Left renal pelvis (tissue), 4 donors: ENCODE data around the gene UCP2. TPM values are rescaled to one million over a fixed set of nuclear protein-coding genes. Genes with fewer than 3 reads are reported as not detected.
A peak's percentile ranks its signal among the peaks of the same experiment; 100 is the strongest.
"Not testable (repeated sequence)": the region's sequence is repeated elsewhere in the genome, so short reads cannot be mapped to it uniquely, and the experiment has no call there.

ENCODE experiments used
- DNase-seq, 4 donors: peaks; one replicate each; pipeline ENCODE4 v3.0.0-alpha.2; 2013; ENCODE audit warnings: low read depth in 4 of 4, low spot score in 3 of 4
- polyA plus RNA-seq, 4 donors: library from polyadenylated mRNA; unstranded; fragments of 120-200 nt; gene quantifications; one replicate each; pipeline ENCODE4 v1.2.1, GENCODE V29; 2013; ENCODE audit not compliant: insufficient read length in 4 of 4

Gene UCP2
- polyA plus RNA-seq, 4 donors: 48.0 to 79.8 (median 63.6) TPM

GRCh38 chr11:73949246-73949645, 33.4 kb downstream of the UCP2 start:
- DNase-seq: no peak

GRCh38 chr11:73946798-73947458, 35.7 kb downstream of the UCP2 start:
- no peak for DNase-seq

DNA sequence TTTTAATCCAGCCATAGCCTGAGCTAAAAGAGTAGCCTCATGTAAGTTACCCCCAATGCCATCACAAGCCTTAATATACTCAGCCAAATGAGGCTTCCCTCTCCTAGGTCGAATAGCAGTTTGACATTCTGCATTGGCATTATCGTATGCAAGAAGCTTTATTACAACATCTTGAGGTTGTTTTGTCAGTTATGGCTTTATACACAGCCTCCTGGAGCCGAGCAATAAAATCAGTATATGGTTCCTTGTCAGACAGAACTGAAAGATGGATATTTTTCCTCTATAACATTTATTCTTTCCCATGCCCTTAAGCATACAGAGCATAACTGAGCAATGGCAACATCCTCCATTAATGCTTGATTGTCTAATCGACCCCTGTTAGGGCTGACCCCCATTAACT, 37.2 kb downstream of the UCP2 start:
- DNase-seq: no peak

GRCh38 chr11:73944901-73945300, 37.7 kb downstream of the UCP2 start:
- DNase-seq: no peak

- DNase-seq: no peak
Measured at GRCh38 chr11:73944085-73944484, 38.6 kb downstream of the UCP2 start.

DNA sequence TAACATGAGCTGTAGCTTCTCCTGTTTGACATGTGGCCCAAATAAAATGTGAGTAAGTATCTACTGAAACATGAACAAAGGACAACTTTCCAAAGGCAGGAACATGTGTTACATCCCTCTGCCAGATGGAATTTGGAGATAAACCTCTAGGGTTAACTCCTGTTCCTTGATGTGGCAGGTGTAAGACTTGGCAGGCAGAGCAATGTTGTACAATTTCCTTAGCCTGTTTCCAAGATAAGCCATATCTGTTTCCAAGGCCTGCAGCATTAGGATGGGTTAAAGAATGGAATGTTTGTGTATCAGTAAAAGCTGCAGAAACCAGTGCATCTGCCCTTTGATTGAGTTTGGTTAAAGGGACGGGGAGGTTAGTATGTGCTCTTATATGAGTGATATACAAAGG, 40.6 kb downstream of the UCP2 start:
- DNase-seq: no peak

- no peak for DNase-seq
Measured at GRCh38 chr11:73940801-73941570, 41.7 kb downstream of the UCP2 start.

GRCh38 chr11:73939096-73939495, 43.5 kb downstream of the UCP2 start:
- no peak for DNase-seq

DNA sequence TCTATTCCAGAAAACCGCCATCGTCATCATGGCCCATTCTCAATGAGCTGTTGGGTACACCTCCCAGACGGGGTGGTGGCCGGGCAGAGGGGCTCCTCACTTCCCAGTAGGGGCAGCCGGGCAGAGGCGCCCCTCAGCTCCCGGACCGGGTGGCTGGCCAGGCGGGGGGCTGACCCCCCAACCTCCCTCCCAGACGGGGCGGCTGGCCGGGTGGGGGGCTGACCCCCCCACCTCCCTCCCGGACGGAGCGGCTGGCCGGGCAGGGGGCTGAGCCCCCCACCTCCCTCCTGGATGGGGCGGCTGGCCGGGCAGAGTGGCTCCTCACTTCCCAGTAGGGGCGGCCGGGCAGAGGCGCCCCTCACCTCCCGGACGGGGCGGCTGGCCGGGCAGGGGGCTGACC, 46.6 kb downstream of the UCP2 start:
- not testable (repeated sequence) for DNase-seq

DNA sequence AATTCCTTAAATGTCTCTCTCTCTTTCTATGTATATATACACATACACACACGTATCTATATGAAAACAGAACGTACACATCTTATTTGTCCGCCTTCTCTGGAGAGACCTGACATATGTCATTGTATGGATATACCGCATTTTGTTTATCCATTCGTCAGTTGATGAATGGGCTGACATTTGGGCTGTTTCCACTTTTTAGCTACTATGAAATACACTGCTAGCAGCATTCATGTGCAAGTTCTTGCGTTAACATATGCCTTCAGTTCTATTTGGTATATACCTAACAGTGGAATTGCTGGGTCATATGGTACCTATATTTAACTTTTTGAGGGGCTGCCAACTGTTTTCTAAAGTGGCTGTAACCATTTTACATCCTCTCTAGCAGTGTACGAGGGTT, 49.9 kb downstream of the UCP2 start:
- DNase-seq: no peak

DNA sequence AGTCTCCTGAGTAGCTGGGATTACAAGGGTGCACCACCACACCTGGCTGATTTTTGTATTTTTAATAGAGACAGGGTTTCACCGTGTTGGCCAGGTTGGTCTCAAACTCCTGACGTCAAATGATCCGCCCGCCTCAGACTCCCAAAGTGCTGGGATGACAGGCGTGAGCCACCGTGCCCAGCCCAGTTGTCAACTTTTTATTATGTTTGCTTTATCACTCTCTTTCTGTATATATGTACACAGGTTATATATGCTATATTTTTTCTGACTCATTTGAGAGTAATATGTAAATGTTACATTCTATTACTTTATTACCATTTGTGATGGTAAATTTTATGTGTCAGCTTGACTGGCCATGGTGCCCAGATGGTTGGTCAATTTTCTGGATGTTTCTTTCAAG, 50.7 kb downstream of the UCP2 start:
- no peak for DNase-seq

DNA sequence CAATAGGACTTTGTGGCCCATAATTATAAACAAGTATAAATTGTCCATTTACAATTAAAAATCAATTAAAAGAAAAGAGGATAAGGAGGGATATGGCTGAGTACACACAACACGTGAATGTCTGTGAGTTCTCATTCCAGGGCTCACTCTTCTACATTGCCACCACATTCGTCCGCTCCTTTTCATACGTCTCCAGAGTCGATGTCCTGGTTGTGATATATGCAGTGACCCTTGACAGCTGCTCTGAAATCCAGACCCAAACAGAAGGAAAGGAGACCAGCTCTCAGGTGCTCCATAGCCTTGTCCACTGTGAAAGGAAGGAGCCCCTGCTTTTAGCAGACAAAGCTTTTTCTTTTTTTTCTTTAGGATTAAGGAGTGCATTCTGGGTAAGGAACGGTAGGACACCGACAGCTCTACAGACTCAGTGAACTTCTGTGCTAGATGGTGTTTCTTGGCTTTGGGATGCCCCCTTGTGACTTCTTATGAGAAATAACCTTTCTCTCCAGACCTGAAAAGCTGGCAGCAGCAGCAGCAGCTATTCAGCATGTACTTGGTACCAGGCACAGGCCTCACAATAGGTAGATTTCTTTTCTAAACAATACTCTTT, 51.5 kb downstream of the UCP2 start:
- DNase-seq: peak in 3 of 4 donors; percentile 10 to 30 (median 20)

DNA sequence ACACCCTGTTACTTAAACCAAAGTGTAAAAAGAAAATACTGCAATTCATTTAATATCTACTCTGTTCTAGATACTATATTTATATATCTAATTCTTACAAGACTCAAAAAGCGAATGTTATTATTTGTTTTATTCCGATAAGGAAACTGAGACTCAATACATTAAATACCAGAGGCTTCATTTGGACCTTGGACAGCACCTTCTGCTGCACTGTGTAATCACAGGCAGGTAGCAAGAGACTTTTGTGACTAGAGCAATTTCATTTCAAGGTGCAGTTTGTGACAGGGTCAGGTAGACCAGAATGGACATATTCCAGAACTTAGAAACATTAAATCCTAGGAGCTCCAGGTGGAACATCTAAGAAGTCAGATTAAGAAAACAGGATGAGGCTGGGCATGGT, 53.3 kb downstream of the UCP2 start:
- no peak for DNase-seq

Other genes starting within 250 kb of the UCP2 start
- 100 to 1,000 TPM in 3 of 4 donors, 10 to 100 TPM in 1; 99.7 to 138 (median 118) TPM for gene RAB6A, start 221.8 kb downstream of the UCP2 start, polyA plus RNA-seq
- gene MRPL48, start 195.0 kb downstream of the UCP2 start, polyA plus RNA-seq: 10 to 100 TPM; 45.7 to 73.7 (median 59.8) TPM
- gene COA4, start 106.0 kb downstream of the UCP2 start, polyA plus RNA-seq: 10 to 100 TPM; 41.4 to 78.2 (median 64.6) TPM
- gene PAAF1, start 105.8 kb downstream of the UCP2 start, polyA plus RNA-seq: 10 to 100 TPM; 23.2 to 39.6 (median 31.5) TPM
- 1 to 10 TPM in 3 of 4 donors, under 1 TPM in 1; 0.33 to 4.9 (median 3.4) TPM for gene DNAJB13, start 31.8 kb downstream of the UCP2 start, polyA plus RNA-seq
- 1 to 10 TPM; 1.6 to 4.5 (median 2.5) TPM for gene UCP3, start 26.2 kb upstream of the UCP2 start, polyA plus RNA-seq
- gene C2CD3, start 188.2 kb upstream of the UCP2 start, polyA plus RNA-seq: 10 to 100 TPM; 17.6 to 25.4 (median 22.2) TPM
- gene PPME1, start 188.4 kb upstream of the UCP2 start, polyA plus RNA-seq: 10 to 100 TPM; 35.0 to 43.4 (median 40.0) TPM